GM19372 (cell line): Measurements from ENCODE around the gene SCAND1.

Experiments used
- ATAC-seq: cut with Tn5 transposase; IDR thresholded peaks from one replicate; pipeline ENCODE4 v1.9.1; 2021; ENCODE audit warnings: mild to moderate bottlenecking, low read depth, moderate library complexity; ENCODE audit not compliant: unreplicated experiment

The SCAND1 gene

GRCh38 chr20:35908007-35908406 is 46.3 kb downstream of the SCAND1 start:
- no peak for ATAC-seq

GRCh38 chr20:35907017-35907701 is 47.1 kb downstream of the SCAND1 start:
- no peak for ATAC-seq

GRCh38 chr20:35904982-35905663 is 49.2 kb downstream of the SCAND1 start:
- no peak for ATAC-seq

GRCh38 chr20:35903843-35904242 is 50.5 kb downstream of the SCAND1 start:
- ATAC-seq: no peak
